H9 (cell line): ENCODE data around the gene COP1. TPM values are rescaled to one million over a fixed set of nuclear protein-coding genes. Genes with fewer than 3 reads are reported as not detected.

Experiments
- DNase-seq: peaks from one replicate; pipeline ENCODE4 v3.0.0-alpha.2; 2017
- H2AFZ ChIP-seq: one replicate; pipeline ENCODE4 v1.6.1; 2013; ENCODE audit warnings: mild to moderate bottlenecking, low read length, control low read depth, moderate library complexity
- H2AK5ac ChIP-seq: 2 replicates; pipeline ENCODE4 v1.6.1; 2013; ENCODE audit warnings: low read length, control low read depth, mixed read lengths; ENCODE audit not compliant: insufficient read length
- H2BK120ac ChIP-seq: one replicate; pipeline ENCODE4 v1.6.1; 2013; ENCODE audit warnings: low read depth, mild to moderate bottlenecking, low read length, control low read depth, inconsistent platforms; ENCODE audit not compliant: poor library complexity, severe bottlenecking
- H2BK12ac ChIP-seq: 2 replicates; pipeline ENCODE4 v1.6.1; 2013; ENCODE audit warnings: low read length, control low read depth, mixed read lengths, low read depth; ENCODE audit not compliant: insufficient read length
- H2BK15ac ChIP-seq: 2 replicates; pipeline ENCODE4 v1.6.1; 2013; ENCODE audit warnings: low read depth, low read length, control low read depth
- H2BK20ac ChIP-seq: one replicate; pipeline ENCODE4 v1.6.1; 2013; ENCODE audit warnings: low read depth, mild to moderate bottlenecking, low read length, control low read depth, inconsistent platforms; ENCODE audit not compliant: poor library complexity, severe bottlenecking
- H2BK5ac ChIP-seq: 2 replicates; pipeline ENCODE4 v1.6.1; 2013; ENCODE audit warnings: low read length, control low read depth, mixed read lengths; ENCODE audit not compliant: insufficient read length
- H3K14ac ChIP-seq: 2 replicates; pipeline ENCODE4 v1.6.1; 2013; ENCODE audit warnings: low read length, control low read depth; ENCODE audit not compliant: insufficient read depth
- H3K18ac ChIP-seq: 2 replicates; pipeline ENCODE4 v1.6.1; 2013; ENCODE audit warnings: low read depth, mild to moderate bottlenecking, mixed read lengths, low read length, control low read depth; ENCODE audit not compliant: insufficient read length
- H3K23ac ChIP-seq: 2 replicates; pipeline ENCODE4 v1.6.1; 2013; ENCODE audit warnings: low read length, control low read depth, mixed read lengths, low read depth; ENCODE audit not compliant: insufficient read length
- H3K23me2 ChIP-seq: 2 replicates; pipeline ENCODE4 v1.6.1; 2013; ENCODE audit warnings: low read depth, mild to moderate bottlenecking, mixed read lengths, low read length, control low read depth; ENCODE audit not compliant: insufficient read length, poor library complexity, severe bottlenecking
- H3K27ac ChIP-seq: 2 replicates; pipeline ENCODE4 v1.5.1; 2013; ENCODE audit warnings: low read length, control low read depth, mixed read lengths, low read depth; ENCODE audit not compliant: insufficient read length
- H3K27me3 ChIP-seq: 2 replicates; pipeline ENCODE4 v1.6.1; 2013; ENCODE audit warnings: low read length, control low read depth, inconsistent platforms; ENCODE audit not compliant: insufficient read depth
- H3K4ac ChIP-seq: 2 replicates; pipeline ENCODE4 v1.6.1; 2013; ENCODE audit warnings: low read depth, mild to moderate bottlenecking, control low read depth, inconsistent platforms, low read length, moderate library complexity
- H3K4me1 ChIP-seq: 2 replicates; pipeline ENCODE4 v1.6.1; 2013; ENCODE audit warnings: low read length, control low read depth, inconsistent platforms; ENCODE audit not compliant: insufficient read depth
- H3K4me2 ChIP-seq: 2 replicates; pipeline ENCODE4 v1.6.1; 2013; ENCODE audit warnings: low read length, control low read depth, mixed read lengths; ENCODE audit not compliant: insufficient read length, insufficient read depth
- H3K56ac ChIP-seq: 2 replicates; pipeline ENCODE4 v1.6.1; 2013; ENCODE audit warnings: low read depth, mild to moderate bottlenecking, mixed read lengths, low read length, control low read depth; ENCODE audit not compliant: insufficient read length
- H3K79me1 ChIP-seq: 2 replicates; pipeline ENCODE4 v1.6.1; 2013; ENCODE audit warnings: low read depth, mild to moderate bottlenecking, moderate library complexity, low read length, control low read depth, inconsistent platforms; ENCODE audit not compliant: insufficient read depth, poor library complexity, severe bottlenecking
- H3K79me2 ChIP-seq: 2 replicates; pipeline ENCODE4 v1.6.1; 2013; ENCODE audit warnings: low read length, control low read depth, inconsistent platforms; ENCODE audit not compliant: insufficient read depth
- H3K9ac ChIP-seq: 2 replicates; pipeline ENCODE4 v1.6.1; 2013; ENCODE audit warnings: low read length, control low read depth, mixed read lengths; ENCODE audit not compliant: insufficient read length; ENCODE audit errors: extremely low read depth
- H3K9me3 ChIP-seq: one replicate; pipeline ENCODE4 v1.6.1; 2013; ENCODE audit warnings: low read depth, low read length, inconsistent platforms; ENCODE audit not compliant: control insufficient read depth
- H3T11ph ChIP-seq: one replicate; pipeline ENCODE4 v1.6.1; 2013; ENCODE audit warnings: mild to moderate bottlenecking, low read length, control low read depth, inconsistent platforms
- H4K20me1 ChIP-seq: one replicate; pipeline ENCODE4 v1.6.1; 2013; ENCODE audit not compliant: control insufficient read depth, insufficient read length, insufficient read depth
- H4K5ac ChIP-seq: 2 replicates; pipeline ENCODE4 v1.6.1; 2013; ENCODE audit warnings: low read depth, mild to moderate bottlenecking, mixed read lengths, low read length, control low read depth; ENCODE audit not compliant: insufficient read length
- H4K8ac ChIP-seq: replicated peaks from 2 replicates; pipeline ENCODE4 v1.6.1; 2013; ENCODE audit warnings: low read length, control low read depth, mixed read lengths, low read depth; ENCODE audit not compliant: insufficient read length
- H4K91ac ChIP-seq: 2 replicates; pipeline ENCODE4 v1.6.1; 2013; ENCODE audit warnings: low read depth, mild to moderate bottlenecking, moderate library complexity, mixed read lengths, low read length, control low read depth; ENCODE audit not compliant: insufficient read length
- H3K27ac Mint-ChIP-seq, 3 experiments: 2 replicates in 2 of 3; 3 replicates in 1 of 3; pipeline ENCODE4 v1.8.0; 2020 to 2021; ENCODE audit warnings: mixed read lengths in 3 of 3, mild to moderate bottlenecking in 1 of 3, moderate library complexity in 1 of 3
- H3K27me3 Mint-ChIP-seq: 2 replicates; pipeline ENCODE4 v1.8.0; 2021; ENCODE audit warnings: low read depth, mild to moderate bottlenecking, moderate library complexity, mixed read lengths
- H3K36me3 Mint-ChIP-seq, 3 experiments: 2 replicates in 2 of 3; 3 replicates in 1 of 3; pipeline ENCODE4 v1.8.0; 2020 to 2021; ENCODE audit warnings: low read depth in 3 of 3, mixed read lengths in 3 of 3; ENCODE audit not compliant: insufficient read depth in 1 of 3
- H3K4me1 Mint-ChIP-seq, 2 experiments: 2 replicates each; pipeline ENCODE4 v1.8.0; 2020; ENCODE audit warnings: mixed read lengths in 2 of 2
- H3K4me3 Mint-ChIP-seq, 2 experiments: 2 replicates in 1 of 2; 3 replicates in 1 of 2; pipeline ENCODE4 v1.8.0; 2020 to 2021; ENCODE audit warnings: mild to moderate bottlenecking in 2 of 2, mixed read lengths in 2 of 2, moderate library complexity in 1 of 2
- H3K9me3 Mint-ChIP-seq, 2 experiments: 2 replicates in 1 of 2; 3 replicates in 1 of 2; pipeline ENCODE4 v1.8.0; 2020; ENCODE audit warnings: mild to moderate bottlenecking in 2 of 2, mixed read lengths in 2 of 2, moderate library complexity in 1 of 2
- WGBS: extraction: QIAGEN DNeasy Blood & Tissue Kit; methylation state at CpG from one replicate; pipeline ENCODE4 v1.1.7; 2013; ENCODE audit warnings: missing lambda C conversion rate, low lambda C conversion rate, mixed read lengths; ENCODE audit not compliant: insufficient read length; ENCODE audit errors: extremely low coverage; 5-methylcytosine and 5-hydroxymethylcytosine counted together
- total RNA-seq: library from RNA; stranded (reverse); gene quantifications from 2 replicates; pipeline ENCODE4 v1.2.1, GENCODE V29; 2021
- TF ChIP-seq, protein P1 (sequence below): fragments of 200-600 bp; sonication (generic); conservative IDR thresholded peaks from 3 replicates; pipeline ENCODE4 v1.8.0; 2021; ENCODE audit warnings: antibody characterized with exemption, mild to moderate bottlenecking

Gene COP1
- total RNA-seq, 1 experiment from 2014 or later: 41.3 TPM

- no peak for DNase-seq
- H3K79me1 ChIP-seq: no peaks in the 10 kb centered on the region
- H3K56ac ChIP-seq: no peak overlapping the region
- no peaks in the 10 kb centered on the region for H3K23me2 ChIP-seq
- no peak overlapping the region for H4K91ac ChIP-seq
- no peak overlapping the region for H3T11ph ChIP-seq
- H3K9me3 ChIP-seq: no peaks in the 10 kb centered on the region
- Mint-ChIP-seq H3K36me3 (peaks cover 0 to 3% (median 0%) of the 10 kb centered on the region in 3 experiments; a peak in 2 of 7 replicates), H3K27ac (no peak overlapping the region), H3K4me3 (no peak overlapping the region), H3K27me3 (no peaks in the 10 kb centered on the region), H3K4me1 (no peaks in the 10 kb centered on the region), H3K9me3 (no peaks in the 10 kb centered on the region)
- no peak overlapping the region for H2AK5ac ChIP-seq
- H3K4me2 ChIP-seq: no peak overlapping the region
- no peak overlapping the region for H3K9ac ChIP-seq
- H4K8ac ChIP-seq: no peak overlapping the region
- no peak overlapping the region for H2AFZ ChIP-seq
- H3K18ac ChIP-seq: no peak overlapping the region
- no peak overlapping the region for H3K4ac ChIP-seq
- H2BK120ac ChIP-seq: no peak overlapping the region
- TF ChIP-seq, protein P1, sequence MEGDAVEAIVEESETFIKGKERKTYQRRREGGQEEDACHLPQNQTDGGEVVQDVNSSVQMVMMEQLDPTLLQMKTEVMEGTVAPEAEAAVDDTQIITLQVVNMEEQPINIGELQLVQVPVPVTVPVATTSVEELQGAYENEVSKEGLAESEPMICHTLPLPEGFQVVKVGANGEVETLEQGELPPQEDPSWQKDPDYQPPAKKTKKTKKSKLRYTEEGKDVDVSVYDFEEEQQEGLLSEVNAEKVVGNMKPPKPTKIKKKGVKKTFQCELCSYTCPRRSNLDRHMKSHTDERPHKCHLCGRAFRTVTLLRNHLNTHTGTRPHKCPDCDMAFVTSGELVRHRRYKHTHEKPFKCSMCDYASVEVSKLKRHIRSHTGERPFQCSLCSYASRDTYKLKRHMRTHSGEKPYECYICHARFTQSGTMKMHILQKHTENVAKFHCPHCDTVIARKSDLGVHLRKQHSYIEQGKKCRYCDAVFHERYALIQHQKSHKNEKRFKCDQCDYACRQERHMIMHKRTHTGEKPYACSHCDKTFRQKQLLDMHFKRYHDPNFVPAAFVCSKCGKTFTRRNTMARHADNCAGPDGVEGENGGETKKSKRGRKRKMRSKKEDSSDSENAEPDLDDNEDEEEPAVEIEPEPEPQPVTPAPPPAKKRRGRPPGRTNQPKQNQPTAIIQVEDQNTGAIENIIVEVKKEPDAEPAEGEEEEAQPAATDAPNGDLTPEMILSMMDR: no peak
- no peaks in the 10 kb centered on the region for H3K79me2 ChIP-seq
- H2BK20ac ChIP-seq: no peak overlapping the region
- no peak overlapping the region for H4K5ac ChIP-seq
- no peak overlapping the region for H2BK5ac ChIP-seq
- H3K14ac ChIP-seq: no peak overlapping the region
- no peak overlapping the region for H3K23ac ChIP-seq
- H4K20me1 ChIP-seq: no peaks in the 10 kb centered on the region
- H3K4me1 ChIP-seq: no peaks in the 10 kb centered on the region
- no CpG with 5 or more reads among the region's 2 CpGs for WGBS
- no peak overlapping the region for H2BK12ac ChIP-seq
- no peak overlapping the region for H2BK15ac ChIP-seq
- no peaks in the 10 kb centered on the region for H3K27me3 ChIP-seq
- no peak overlapping the region for H3K27ac ChIP-seq
Measured at GRCh38 chr1:176032040-176032645, 174.9 kb downstream of the COP1 start.
